Sciatic nerve (tissue), 2 donors: Measurements from ENCODE around the gene EEF1AKMT3. TPM values are rescaled to one million over a fixed set of nuclear protein-coding genes. Genes with fewer than 3 reads are reported as not detected.

Experiments
- ATAC-seq: fragments of 200-7000 bp; cut with Tn5 transposase; one replicate; pipeline ENCODE4 v1.9.1; 2020; ENCODE audit warnings: mild to moderate bottlenecking, moderate library complexity
- DNase-seq: peaks from one replicate; pipeline ENCODE4 v3.0.0-alpha.2; 2020; ENCODE audit warnings: low spot score
- intact Hi-C: fragments of 100-400 bp; cut with DNase I; formaldehyde crosslinking; loops from one replicate; pipeline ENCODE4 v1.14.2; 2022
- total RNA-seq: library from RNA; stranded (reverse); fragmentation: NEBNext Ultra II Directional; extraction: Animal tissue kit (Norgen Biotek cat#: 25700); gene quantifications from one replicate; pipeline ENCODE4 v1.2.1, GENCODE V29; 2021
- donor health status: DM: no; HTN: no; CAD: no.
- donor health status: DM: no; HTN: no; CAD: no.

The EEF1AKMT3 gene
- total RNA-seq, result 11.8 TPM

DNA sequence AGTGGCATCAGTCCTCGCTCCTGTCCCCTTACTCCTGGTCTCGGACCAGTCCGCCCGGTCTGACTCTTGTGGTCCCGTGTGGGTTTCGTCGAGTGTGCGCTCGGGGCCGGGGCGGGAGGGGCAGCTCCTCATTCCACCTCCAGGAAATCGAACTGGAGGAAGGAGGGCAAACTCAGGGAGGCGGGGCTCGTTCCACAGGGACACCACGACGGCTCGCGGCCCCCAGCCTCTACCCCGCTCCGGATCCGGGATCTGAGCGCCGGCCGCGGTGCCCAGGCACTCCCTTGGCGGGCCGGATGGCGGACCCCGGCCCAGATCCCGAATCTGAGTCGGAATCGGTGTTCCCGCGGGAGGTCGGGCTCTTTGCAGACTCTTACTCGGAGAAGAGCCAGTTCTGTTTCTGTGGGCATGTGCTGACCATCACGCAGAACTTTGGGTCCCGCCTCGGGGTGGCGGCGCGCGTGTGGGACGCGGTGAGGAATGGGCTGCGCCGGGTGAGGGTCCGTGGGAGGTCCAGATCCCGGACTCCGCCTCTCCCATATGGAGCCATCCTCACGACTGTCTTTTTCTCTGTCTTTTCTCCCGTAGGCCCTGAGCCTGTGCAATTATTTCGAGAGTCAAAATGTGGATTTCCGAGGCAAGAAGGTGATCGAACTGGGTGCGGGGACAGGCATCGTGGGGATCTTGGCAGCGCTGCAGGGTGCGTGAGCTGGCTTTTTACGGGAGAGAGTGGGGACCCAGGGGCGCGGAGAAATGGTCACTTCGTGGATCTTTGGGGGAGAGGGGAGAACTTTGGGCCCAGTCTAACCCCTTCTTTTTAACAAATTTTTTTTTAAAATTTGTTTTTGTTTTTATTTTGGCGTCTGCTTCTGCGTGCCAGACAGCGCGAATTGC is at the start of gene EEF1AKMT3:
TSS of gene EEF1AKMT3 (plus strand) at position 186 of the 894 bp plus-strand sequence. CDS start at position 297, 111 bp downstream.
- intact Hi-C loops, result no loop called here
- peak; percentile 79 for ATAC-seq
- peak; percentile 83 for DNase-seq

GRCh38 chr12:57722716-57723629 is 49.4 kb upstream of the EEF1AKMT3 start:
- no peak for ATAC-seq

GRCh38 chr12:57723630-57723962 is 48.8 kb upstream of the EEF1AKMT3 start:
- no peak for DNase-seq
- intact Hi-C loops, result no loop called here

More at GRCh38 chr12:57722716-57723629, 49.4 kb upstream of the EEF1AKMT3 start:
- DNase-seq, result no peak
- intact Hi-C loops, result no loop called here

DNA sequence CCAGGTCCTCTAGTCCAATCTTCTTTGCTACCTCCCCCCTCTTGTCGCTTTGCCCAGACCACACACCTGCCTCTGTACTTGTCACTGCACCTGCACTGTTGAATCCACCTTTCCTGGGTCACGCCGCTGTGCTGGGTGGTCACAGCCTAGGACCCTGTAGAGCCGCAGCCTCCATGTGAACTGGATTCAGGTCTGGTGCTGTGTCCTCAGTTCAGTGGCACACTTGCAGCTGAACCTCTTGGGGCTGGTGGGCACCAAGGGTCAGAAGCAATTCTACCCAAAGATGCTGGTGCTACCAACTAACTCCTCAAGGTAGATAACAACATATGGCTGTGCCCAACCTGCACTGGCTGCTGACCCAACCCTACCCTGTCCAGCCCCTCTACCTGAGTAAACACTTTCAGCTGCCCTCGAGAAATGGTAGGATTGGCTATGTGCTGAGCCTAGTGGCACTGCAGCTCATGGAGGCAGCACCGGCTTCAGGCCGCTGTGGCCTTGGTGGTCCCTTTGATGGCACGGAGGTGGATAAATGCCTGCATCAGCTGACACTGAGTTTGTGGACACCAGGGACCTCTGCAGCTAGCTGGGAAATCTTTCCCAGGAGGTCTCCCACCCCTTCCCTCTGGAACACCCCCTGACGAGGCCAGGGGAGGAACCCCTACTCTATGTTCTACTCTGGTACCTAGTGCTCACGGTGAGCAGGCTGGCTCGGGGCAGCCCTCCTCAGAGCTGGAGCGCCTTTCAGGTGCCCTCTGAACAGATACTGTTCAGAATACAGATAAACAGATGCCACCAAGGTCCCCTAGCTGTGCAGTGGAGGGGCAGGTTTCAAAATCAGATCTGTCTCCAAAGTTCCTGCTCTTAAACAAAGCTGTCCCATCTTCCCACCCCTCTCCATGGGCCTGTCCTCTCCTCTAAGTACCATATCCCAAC is 48.1 kb upstream of the EEF1AKMT3 start:
- no peak for ATAC-seq
- no peak for DNase-seq
- intact Hi-C loops, result no loop called here

More at GRCh38 chr12:57723630-57723962, 48.8 kb upstream of the EEF1AKMT3 start:
- no peak for ATAC-seq

DNA sequence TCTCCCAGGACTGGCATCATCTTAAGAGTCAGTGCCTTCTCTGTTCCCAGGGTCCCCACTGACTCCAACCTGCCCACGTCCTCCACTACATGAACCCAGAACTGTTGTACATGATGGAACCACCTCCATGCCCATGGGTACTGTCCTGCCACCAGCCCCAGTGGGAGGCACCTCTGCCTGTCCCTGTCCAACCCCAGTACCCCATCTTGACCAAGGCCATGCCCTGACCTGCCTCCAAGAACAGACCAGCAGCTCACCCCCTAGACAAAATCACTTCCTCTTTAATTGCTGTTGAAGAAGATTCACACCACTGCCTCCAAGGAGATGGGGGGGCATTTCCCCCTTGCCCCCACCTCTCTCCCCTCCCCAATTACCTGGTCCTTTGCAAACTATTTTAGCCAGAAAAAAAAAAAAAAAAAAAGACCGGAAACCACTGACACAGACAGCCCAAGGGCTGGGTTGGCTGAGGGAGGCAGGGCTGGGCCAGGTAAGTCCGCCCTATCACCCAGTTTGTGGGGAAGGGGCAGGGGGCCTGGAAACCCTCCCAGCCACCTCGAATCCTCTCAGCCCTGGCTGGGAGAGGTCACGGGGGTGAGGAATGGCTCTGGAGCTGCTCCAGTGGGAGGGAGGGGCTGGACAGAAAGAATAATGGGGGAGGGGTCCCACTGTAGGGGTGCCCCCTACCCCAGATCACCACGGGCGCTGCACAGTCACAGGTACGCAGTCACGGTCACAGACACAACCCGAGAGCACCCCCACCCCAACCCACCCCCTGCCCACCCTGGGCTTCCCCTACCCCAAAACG is 47.3 kb upstream of the EEF1AKMT3 start:
- no peak for ATAC-seq
- DNase-seq, result no peak
- intact Hi-C loops, result no loop called here

- no peak for DNase-seq
- no peak for ATAC-seq
- intact Hi-C loops, result no loop called here
Measured at GRCh38 chr12:57725851-57726150, 46.6 kb upstream of the EEF1AKMT3 start.

- intact Hi-C loops, result no loop called here
- DNase-seq (peak; percentile 82), ATAC-seq (peak; percentile 65)
Measured at GRCh38 chr12:57726151-57726883, 46.1 kb upstream of the EEF1AKMT3 start.

DNA sequence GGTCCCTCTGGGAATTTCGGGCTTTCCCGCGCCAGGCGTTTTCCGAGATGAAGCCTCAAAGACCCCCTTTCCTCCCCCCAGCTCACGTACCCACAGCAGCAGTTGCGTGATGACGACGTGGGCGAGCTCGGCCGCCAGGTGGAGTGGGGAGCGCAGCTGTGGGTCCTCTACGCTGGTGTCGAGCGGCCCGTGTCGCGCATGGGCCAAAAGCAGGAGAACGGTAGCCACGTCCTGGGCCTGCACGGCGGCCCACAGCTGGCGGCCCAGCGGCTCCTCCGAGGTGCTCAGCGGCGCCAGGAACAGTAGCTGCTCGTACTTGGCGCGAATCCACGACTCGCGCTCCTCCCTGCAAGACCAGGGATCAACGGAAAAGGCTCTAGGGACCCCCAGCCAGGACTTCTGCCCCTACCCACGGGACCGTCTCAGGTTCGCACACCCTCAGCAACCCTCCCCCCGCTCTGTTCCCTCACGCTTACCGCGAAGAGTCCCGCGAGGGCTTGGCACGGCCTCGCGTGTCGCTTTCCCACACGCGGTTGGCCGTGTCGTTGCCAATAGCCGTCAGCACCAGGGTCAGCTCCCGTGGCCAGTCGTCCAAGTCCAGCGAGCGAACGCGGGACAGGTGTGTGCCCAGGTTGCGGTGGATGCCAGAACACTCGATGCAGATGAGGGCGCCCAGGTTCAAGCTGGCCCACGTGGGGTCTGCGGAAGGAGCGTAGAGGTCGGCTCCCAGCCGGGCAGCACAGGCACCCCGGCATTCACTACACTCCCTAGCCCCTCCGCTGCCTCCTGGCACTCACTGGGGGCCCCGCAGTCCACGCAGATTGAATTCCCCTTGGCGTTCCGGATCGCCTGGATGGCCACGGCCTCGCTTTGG is 45.3 kb upstream of the EEF1AKMT3 start:
- ATAC-seq (peak; percentile 38), DNase-seq (no peak)
- intact Hi-C loops, result no loop called here

DNA sequence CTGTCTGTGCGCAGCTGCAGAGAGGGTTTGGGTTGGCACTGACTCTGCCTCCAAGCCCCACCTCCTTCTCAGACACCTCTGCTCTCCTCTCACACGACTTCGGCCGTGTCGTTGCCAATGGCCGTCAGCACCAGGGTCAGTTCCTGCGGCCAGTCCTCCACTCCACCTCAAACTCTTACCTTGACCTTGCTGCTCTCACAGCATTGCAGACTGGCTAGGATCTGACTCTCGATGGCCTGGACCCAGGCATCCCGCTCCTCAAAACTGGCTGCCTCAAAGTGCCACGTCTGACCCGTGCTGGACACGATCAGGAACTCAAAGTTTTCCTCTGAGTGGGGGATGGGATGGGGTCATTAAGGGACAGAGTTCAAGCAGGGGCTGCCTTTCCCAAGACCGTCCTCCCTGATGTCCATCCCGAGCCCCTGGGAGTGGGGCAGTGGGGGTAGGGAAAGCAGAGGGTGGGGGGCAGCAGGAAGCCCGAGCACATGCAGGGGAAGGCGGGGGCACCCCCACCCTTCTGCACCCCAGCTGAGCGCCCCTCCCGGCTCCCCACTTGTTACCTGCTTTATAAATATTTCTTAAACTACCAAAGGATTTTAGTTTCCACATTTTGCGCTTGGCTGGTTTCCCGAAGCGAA is 44.5 kb upstream of the EEF1AKMT3 start:
- ATAC-seq (no peak), DNase-seq (no peak)
- intact Hi-C loops, result no loop called here

- DNase-seq, result no peak
- intact Hi-C loops, result no loop called here
- no peak for ATAC-seq
Measured at GRCh38 chr12:57729321-57729844, 43.0 kb upstream of the EEF1AKMT3 start.

DNA sequence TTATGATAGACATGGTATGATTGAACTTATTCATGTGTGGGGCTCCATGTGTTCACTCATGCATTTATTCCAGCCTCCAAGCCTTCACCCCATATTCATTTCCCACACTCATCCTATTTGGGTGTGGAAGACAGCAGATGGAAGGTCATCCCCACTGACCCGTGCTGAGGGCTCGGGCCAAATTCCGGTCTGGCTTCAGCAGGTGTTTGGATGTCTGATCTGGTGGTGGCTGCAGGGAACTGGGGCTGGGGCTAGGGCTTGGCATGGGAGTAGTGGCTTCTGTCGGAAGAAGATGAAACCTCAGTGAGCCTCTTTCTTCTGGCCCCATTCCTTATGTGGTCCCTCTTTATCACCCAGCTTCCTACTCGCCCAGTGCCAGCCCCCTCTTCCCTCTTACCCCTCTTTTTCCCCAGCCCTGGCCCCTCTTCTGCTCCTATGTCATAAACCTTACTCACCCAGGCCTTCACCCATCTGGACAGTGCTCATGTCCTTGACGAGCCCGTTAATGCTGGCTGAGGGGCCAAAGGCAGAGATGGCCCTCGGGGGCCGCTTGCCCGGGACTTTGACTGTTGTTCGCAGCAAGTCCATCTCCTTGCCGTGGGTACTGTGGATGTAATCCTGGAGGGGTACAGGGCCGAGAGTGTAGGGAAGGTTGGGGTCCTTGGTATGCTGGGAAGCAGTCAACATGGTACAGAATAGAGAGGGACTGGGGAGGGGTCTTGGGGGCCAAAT is 41.9 kb upstream of the EEF1AKMT3 start:
- ATAC-seq (no peak), DNase-seq (no peak)
- intact Hi-C loops, result no loop called here

DNA sequence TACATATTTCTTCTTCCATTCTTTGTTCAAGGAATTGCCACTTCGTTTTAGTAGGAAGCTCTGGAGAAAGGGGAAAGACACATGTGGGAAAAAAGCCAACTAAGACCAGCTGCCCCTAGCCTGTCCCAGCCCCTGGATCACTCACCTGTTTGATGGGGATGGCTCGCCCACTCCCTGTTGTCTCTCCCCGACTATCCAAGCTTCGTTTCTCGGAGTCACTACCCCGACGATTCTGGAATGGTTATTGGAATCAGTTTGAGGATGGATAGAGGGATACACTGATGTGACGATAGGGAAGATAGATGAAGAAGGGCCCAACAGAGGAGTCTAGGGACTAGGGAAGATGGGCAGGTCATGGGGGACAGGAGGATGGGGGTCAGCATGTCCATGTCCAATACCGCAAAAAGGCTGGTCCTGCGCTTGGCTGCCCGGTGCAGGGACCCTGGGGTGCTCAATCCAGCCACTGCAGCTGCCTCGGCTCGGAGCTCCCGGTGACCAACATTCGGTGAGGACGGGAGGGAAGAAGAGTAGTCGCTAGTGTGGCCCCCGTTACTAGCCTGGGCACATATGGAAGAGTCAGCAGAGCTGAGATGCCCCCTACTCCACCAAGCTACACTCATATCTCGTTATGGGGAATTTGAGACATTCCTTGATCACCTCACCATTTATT is 40.9 kb upstream of the EEF1AKMT3 start:
- ATAC-seq, result no peak
- intact Hi-C loops, result no loop called here
- peak; percentile 53 for DNase-seq

DNA sequence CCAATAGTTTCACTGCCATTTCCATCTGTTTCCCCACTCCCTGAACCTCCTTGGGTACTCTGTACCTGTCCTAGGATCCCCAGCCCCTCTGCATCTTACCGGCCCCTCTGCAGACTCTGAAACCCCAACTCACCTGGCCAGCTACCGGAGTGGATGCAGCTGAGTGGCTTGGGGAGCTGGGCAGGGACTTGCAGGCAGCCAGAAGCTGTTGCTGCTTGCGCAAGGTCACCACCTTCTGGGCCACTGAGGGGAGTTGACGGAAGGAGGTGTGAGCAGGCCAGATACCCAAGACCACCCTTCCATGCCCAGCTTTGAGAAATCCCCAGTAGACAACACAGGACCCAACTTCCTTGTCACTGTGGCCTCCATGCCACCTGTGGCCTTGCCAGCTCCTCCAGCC is 40.1 kb upstream of the EEF1AKMT3 start:
- ATAC-seq, result no peak
- DNase-seq, result peak; percentile 21
- intact Hi-C loops, result no loop called here

GRCh38 chr12:57732726-57733593 is 39.5 kb upstream of the EEF1AKMT3 start:
- DNase-seq (peak; percentile 35), ATAC-seq (no peak)
- intact Hi-C loops, result no loop called here
